Bronchial epithelial cell (primary cell): ENCODE measurements around the gene GTSF1L. TPM values are rescaled to one million over a fixed set of nuclear protein-coding genes. Genes with fewer than 3 reads are reported as not detected.

Experiments used
- DNase-seq: peaks from one replicate; pipeline ENCODE4 v3.0.0-alpha.2; 2010; ENCODE audit warnings: low read depth
- FAIRE-seq: peaks from 2 replicates; lab custom pipeline; 2011; peaks lifted over from hg19 to GRCh38; lab: Jason Lieb, UNC
- H3K27me3 ChIP-seq: 2 replicates; pipeline ENCODE4 v1.5.1; 2011; ENCODE audit warnings: low read length; ENCODE audit not compliant: control insufficient read depth, insufficient read depth
- H3K36me3 ChIP-seq: 2 replicates; pipeline ENCODE4 v1.5.1; 2011; ENCODE audit warnings: low read length; ENCODE audit not compliant: control insufficient read depth, insufficient read depth
- H3K4me3 ChIP-seq: 2 replicates; pipeline ENCODE4 v1.5.1; 2011; ENCODE audit warnings: mild to moderate bottlenecking, low read depth, low read length, control low read depth
- CTCF ChIP-seq: IDR thresholded peaks from 2 replicates; pipeline ENCODE4 v1.5.1; 2011; ENCODE audit warnings: mild to moderate bottlenecking, moderate library complexity, low read length, control low read depth, inconsistent platforms; ENCODE audit not compliant: insufficient read depth, severe bottlenecking
- total RNA-seq: library from RNA; depleted of rRNA; stranded (reverse); fragments of >200 nt; gene quantifications from 2 replicates; pipeline ENCODE4 v1.2.1, GENCODE V29; 2014

Gene GTSF1L
- total RNA-seq, 1 donor from 2014 or later = not detected

- FAIRE-seq (no peak), DNase-seq (no peak)
- no peaks in the 10 kb centered on the region for H3K36me3 ChIP-seq
- no peak for TF ChIP-seq CTCF
- H3K4me3 ChIP-seq = no peak overlapping the region
- no peaks in the 10 kb centered on the region for H3K27me3 ChIP-seq
Observed at GRCh38 chr20:43699941-43700565, 26.7 kb downstream of the GTSF1L start.

- H3K27me3 ChIP-seq = no peaks in the 10 kb centered on the region
- no peak overlapping the region for H3K4me3 ChIP-seq
- DNase-seq (no peak), FAIRE-seq (no peak)
- H3K36me3 ChIP-seq = no peaks in the 10 kb centered on the region
- TF ChIP-seq CTCF = no peak
Observed at GRCh38 chr20:43695571-43695970, 31.2 kb downstream of the GTSF1L start.

- TF ChIP-seq CTCF = no peak
Observed at GRCh38 chr20:43694763-43695162, 32.0 kb downstream of the GTSF1L start.

GRCh38 chr20:43691928-43692524 is 34.8 kb downstream of the GTSF1L start:
- no peak for FAIRE-seq
- no peaks in the 10 kb centered on the region for H3K36me3 ChIP-seq
- peak; percentile 31 for DNase-seq
- H3K4me3 ChIP-seq = no peak overlapping the region
- H3K27me3 ChIP-seq = no peaks in the 10 kb centered on the region
- TF ChIP-seq CTCF = peak; percentile 66

More at GRCh38 chr20:43694763-43695162, 32.0 kb downstream of the GTSF1L start:
- H3K36me3 ChIP-seq = no peaks in the 10 kb centered on the region
- H3K4me3 ChIP-seq = no peak overlapping the region
- FAIRE-seq (no peak), DNase-seq (no peak)
- no peaks in the 10 kb centered on the region for H3K27me3 ChIP-seq

GRCh38 chr20:43690943-43691598 is 35.7 kb downstream of the GTSF1L start:
- Histone ChIP-seq H3K4me3 (no peak overlapping the region), H3K27me3 (no peaks in the 10 kb centered on the region), H3K36me3 (no peaks in the 10 kb centered on the region)
- no peak for DNase-seq
- no peak for TF ChIP-seq CTCF
- FAIRE-seq = no peak
